Endothelial cell of umbilical vein (primary cell): ENCODE measurements around the gene SERPINB5. TPM values are rescaled to one million over a fixed set of nuclear protein-coding genes. Genes with fewer than 3 reads are reported as not detected.
A peak's percentile ranks its signal among the peaks of the same experiment; 100 is the strongest.

Source experiments
- BruUV-seq: library from RNA; stranded (reverse); fragments of 400-500 nt; replicated peaks from 2 replicates; lab custom pipeline; 2021; lab: Mats Ljungman, UMichigan
- CTCF ChIA-PET: fragments of 300-600, 350-600 bp; sonication (Branson Sonifier 250); formaldehyde crosslinking; loops from one replicate; lab custom pipeline; 2021; ENCODE audit warnings: antibody characterized with exemption, inconsistent platforms; lab: Charles Lee
- POLR2A ChIA-PET: fragments of 300-600, 350-600 bp; sonication (Branson Sonifier 250); formaldehyde crosslinking; loops from one replicate; lab custom pipeline; 2021; ENCODE audit warnings: antibody characterized with exemption, inconsistent platforms; lab: Charles Lee
- DNase-seq: peaks from one replicate; pipeline ENCODE4 v3.0.0-alpha.2; 2011; ENCODE audit warnings: low read depth, low spot score
- FAIRE-seq: peaks from 2 replicates; lab custom pipeline; 2011; peaks lifted over from hg19 to GRCh38; lab: Jason Lieb, UNC
- H2AFZ ChIP-seq: 2 replicates; pipeline ENCODE4 v1.6.0; 2012; ENCODE audit warnings: low read depth, low read length, control low read depth, inconsistent platforms
- H3K27ac ChIP-seq: 2 replicates; pipeline ENCODE4 v1.5.1; 2011; ENCODE audit warnings: low read depth, mild to moderate bottlenecking, control low read depth, low read length, moderate library complexity; ENCODE audit not compliant: insufficient read depth
- H3K27me3 ChIP-seq, 2 experiments: 2 replicates each; pipeline versions ENCODE4 v1.6.0 to v1.6.1; 2011; ENCODE audit warnings: low read length in 2 of 2, mixed read lengths in 1 of 2; ENCODE audit not compliant: control insufficient read depth in 2 of 2, insufficient read depth in 2 of 2
- H3K36me3 ChIP-seq, 2 experiments: 2 replicates in 1 of 2; 3 replicates in 1 of 2; pipeline ENCODE4 v1.5.1; 2011; ENCODE audit warnings: low read length in 2 of 2, mild to moderate bottlenecking in 1 of 2, moderate library complexity in 1 of 2; ENCODE audit not compliant: control insufficient read depth in 2 of 2, insufficient read depth in 2 of 2; ENCODE audit errors: extremely low read depth in 1 of 2
- H3K4me1 ChIP-seq: 3 replicates; pipeline ENCODE4 v1.5.1; 2011; ENCODE audit warnings: mild to moderate bottlenecking, low read length; ENCODE audit not compliant: control insufficient read depth, insufficient read depth; ENCODE audit errors: extremely low read depth
- H3K4me2 ChIP-seq: 2 replicates; pipeline ENCODE4 v1.6.1; 2011; ENCODE audit warnings: low read length, control low read depth, mixed read lengths; ENCODE audit not compliant: insufficient read depth
- H3K4me3 ChIP-seq, 3 experiments: fragments of 200-600 bp in 1 of 3; sonication (generic), shearing (Covaris generic) in 1 of 3; replicated peaks in 1 of 3; 2 replicates each; pipeline ENCODE4 v1.5.1; 2011 to 2016; ENCODE audit warnings: control low read depth in 3 of 3, low read length in 3 of 3, mild to moderate bottlenecking in 2 of 3, inconsistent platforms in 1 of 3, low read depth in 1 of 3, moderate library complexity in 1 of 3; ENCODE audit not compliant: insufficient read depth in 1 of 3
- H3K79me2 ChIP-seq: 2 replicates; pipeline ENCODE4 v1.6.0; 2012; ENCODE audit warnings: low read length, inconsistent platforms; ENCODE audit not compliant: control insufficient read depth, insufficient read depth
- H3K9ac ChIP-seq: replicated peaks from 2 replicates; pipeline ENCODE3; 2011; ENCODE audit warnings: low read length, control low read depth; ENCODE audit not compliant: insufficient read depth; ENCODE audit errors: extremely low read depth
- H3K9me1 ChIP-seq: replicated peaks from 3 replicates; pipeline ENCODE4 v1.6.0; 2011; ENCODE audit warnings: mild to moderate bottlenecking, low read length; ENCODE audit not compliant: control insufficient read depth, insufficient read depth; ENCODE audit errors: extremely low read depth
- H3K9me3 ChIP-seq: replicated peaks from 2 replicates; pipeline ENCODE4 v1.5.1; 2012; ENCODE audit warnings: low read length, inconsistent platforms; ENCODE audit not compliant: control insufficient read depth, insufficient read depth
- H4K20me1 ChIP-seq: replicated peaks from 2 replicates; pipeline ENCODE3; 2011; ENCODE audit warnings: mild to moderate bottlenecking, low read length; ENCODE audit not compliant: control insufficient read depth, insufficient read depth; ENCODE audit errors: extremely low read depth
- CTCF ChIP-seq, 2 donors: IDR thresholded peaks; 1 replicate in 1 of 2; 2 replicates in 1 of 2; pipeline ENCODE4 v1.5.1; 2011; ENCODE audit warnings: low read length in 2 of 2, mild to moderate bottlenecking in 2 of 2, moderate library complexity in 2 of 2, control low read depth in 1 of 2, inconsistent platforms in 1 of 2, low read depth in 1 of 2; ENCODE audit not compliant: insufficient read depth in 1 of 2; ENCODE audit errors: extremely low read depth in 1 of 2
- EZH2 ChIP-seq: IDR thresholded peaks from 2 replicates; pipeline ENCODE4 v1.6.1; 2012; ENCODE audit warnings: borderline replicate concordance, low read depth, mild to moderate bottlenecking, moderate library complexity, low read length, inconsistent platforms; ENCODE audit not compliant: severe bottlenecking
- GATA2 ChIP-seq: IDR thresholded peaks from 2 replicates; pipeline ENCODE4 v1.7.0; 2011; ENCODE audit warnings: low read depth, mild to moderate bottlenecking, moderate library complexity, mixed read lengths, low read length; ENCODE audit not compliant: insufficient read length, insufficient read depth
- JUN ChIP-seq: IDR thresholded peaks from 2 replicates; pipeline ENCODE4 v1.6.1; 2011; ENCODE audit warnings: borderline replicate concordance, low read depth; ENCODE audit not compliant: insufficient read length, insufficient read depth
- MAX ChIP-seq: IDR thresholded peaks from 2 replicates; pipeline ENCODE4 v1.6.1; 2011; ENCODE audit not compliant: insufficient read depth, insufficient read length
- MYC ChIP-seq: IDR thresholded peaks from one replicate; pipeline ENCODE4 v1.6.1; 2011; ENCODE audit warnings: mild to moderate bottlenecking, low read depth, low read length
- POLR2A ChIP-seq: IDR thresholded peaks from 2 replicates; pipeline ENCODE4 v1.6.1; 2012; ENCODE audit warnings: low read depth, mild to moderate bottlenecking, control low read depth, low read length
- POLR2AphosphoS5 ChIP-seq: IDR thresholded peaks from 2 replicates; pipeline ENCODE4 v1.6.1; 2012; ENCODE audit warnings: low read depth, mild to moderate bottlenecking, control low read depth, low read length, moderate library complexity; ENCODE audit not compliant: insufficient read depth
- dilution Hi-C: fragments of 300-500 bp; cut with MboI; formaldehyde crosslinking; loops from one replicate; pipeline ENCODE4 v1.15.0; 2019; ENCODE audit warnings: low sequenced_read_pairs; ENCODE audit not compliant: extremely low pct_ligation_motif_present
- intact Hi-C: fragments of 100-400 bp; cut with micrococcal nuclease; formaldehyde crosslinking; loops from one replicate; pipeline ENCODE4 v1.10.0; 2022
- polyA plus RNA-seq, 4 experiments: library from polyadenylated mRNA; depleted of rRNA in 3 of 4; stranded (reverse) in 3 of 4; unstranded in 1 of 4; fragments of >200 nt; gene quantifications; 2 replicates each; pipeline versions ENCODE4 v1.2.1 to v1.2.3, GENCODE V29; 2011 to 2012; ENCODE audit warnings: missing spikeins in 1 of 4
- total RNA-seq: library from RNA; stranded (reverse); gene quantifications from 2 replicates; pipeline ENCODE4 v1.2.3, GENCODE V29; 2021

Gene SERPINB5
- total and polyA plus RNA-seq, 2 donors (not counting 3 experiments of a cell fraction or from before 2014, with no cell fraction given), result not detected

- H3K4me3 ChIP-seq, result no peak overlapping the region
- TF ChIP-seq POLR2AphosphoS5 (no peak), CTCF (IDR thresholded peaks at IDR 0.05; ENCODE audit: extremely low read depth in 1 of 2, insufficient read depth in 1 of 2, low read depth in 1 of 2, low read length in 2 of 2) (peak; percentile 63 to 71)
- H3K27ac ChIP-seq, result no peak overlapping the region
- CTCF ChIA-PET, result interaction anchor here (0.6 to 6.8 kb wide), 50 partner anchors 9 to 852 kb away, joined by 3 to 102 read pairs (median 4); partner anchors contain the start of genes BCL2, PHLPP1 and VPS4B
- POLR2A ChIA-PET, result interaction anchor here (0.6 kb wide), 1 partner anchor 17 kb away, joined by 3 read pairs; the partner anchor contains the start of gene VPS4B
- H3K27me3 ChIP-seq, result peaks cover 4 to 12% of the 10 kb centered on the region in 2 experiments
- H3K36me3 ChIP-seq, result no peaks in the 10 kb centered on the region
- H3K4me2 ChIP-seq, result no peak overlapping the region
- H3K9me1 ChIP-seq, result no peaks in the 10 kb centered on the region
- dilution Hi-C loops, result no loop called here
- BruUV-seq, result no TSS peak
- H3K9me3 ChIP-seq, result no peaks in the 10 kb centered on the region
- no peak overlapping the region for H3K9ac ChIP-seq
- intact Hi-C loops, result loop anchor here (1.0 to 10.0 kb wide), 5 partner anchors 97 to 423 kb away; no protein-coding TSS in a partner anchor
- H3K79me2 ChIP-seq, result no peaks in the 10 kb centered on the region
- no peaks in the 10 kb centered on the region for H4K20me1 ChIP-seq
- peak; percentile 83 for FAIRE-seq
- H3K4me1 ChIP-seq, result no peaks in the 10 kb centered on the region
- DNase-seq, result peak; percentile 78
- H2AFZ ChIP-seq, result no peak overlapping the region
Observed at GRCh38 chr18:63439334-63439733, 37.4 kb upstream of the SERPINB5 start.

GRCh38 chr18:63440219-63440618 is 36.5 kb upstream of the SERPINB5 start:
- CTCF ChIA-PET, result interaction anchor here (0.8 to 6.8 kb wide), 23 partner anchors 10 to 853 kb away, joined by 3 to 102 read pairs (median 5); partner anchors contain the start of gene VPS4B
- Histone ChIP-seq H3K4me2 (no peak overlapping the region), H3K9me3 (no peaks in the 10 kb centered on the region), H3K27me3 (peaks cover 0 to 7% of the 10 kb centered on the region in 2 experiments), H3K9me1 (no peaks in the 10 kb centered on the region), H3K9ac (no peak overlapping the region), H3K36me3 (no peaks in the 10 kb centered on the region), H2AFZ (no peak overlapping the region), H3K4me1 (no peaks in the 10 kb centered on the region), H3K4me3 (no peak overlapping the region), H3K27ac (no peak overlapping the region), H3K79me2 (no peaks in the 10 kb centered on the region), H4K20me1 (no peaks in the 10 kb centered on the region)
- DNase-seq (no peak), FAIRE-seq (no peak)
- intact Hi-C loops (no loop called here), dilution Hi-C loops (no loop called here)
- no TSS peak for BruUV-seq
- TF ChIP-seq EZH2, result no peak
- TF ChIP-seq POLR2A, result no peak
- TF ChIP-seq JUN, result no peak
- TF ChIP-seq MAX, result no peak
- no peak for TF ChIP-seq CTCF (IDR thresholded peaks at IDR 0.05; ENCODE audit: extremely low read depth in 1 of 2, insufficient read depth in 1 of 2, low read depth in 1 of 2, low read length in 2 of 2)
- TF ChIP-seq MYC, result no peak
- TF ChIP-seq GATA2, result no peak
- POLR2A ChIA-PET, result no interaction called here
